Vagina (tissue), 2 donors: ENCODE data around the gene CAPRIN1. TPM values are rescaled to one million over a fixed set of nuclear protein-coding genes. Genes with fewer than 3 reads are reported as not detected.
A peak's percentile ranks its signal among the peaks of the same experiment; 100 is the strongest.

Source experiments
- DNase-seq, 2 donors: peaks; one replicate each; pipeline ENCODE4 v3.0.0-alpha.2; 2017; ENCODE audit errors: extremely low spot score in 2 of 2
- H3K27ac ChIP-seq: fragments of 200-600 bp; sonication (generic); one replicate; pipeline ENCODE4 v1.5.1; 2019
- H3K27me3 ChIP-seq: fragments of 200-600 bp; sonication (generic); one replicate; pipeline ENCODE4 v1.5.1; 2019
- H3K36me3 ChIP-seq, 2 donors: fragments of 200-600 bp; sonication (generic); one replicate each; pipeline ENCODE4 v1.5.1; 2017 to 2019
- H3K4me1 ChIP-seq: fragments of 200-600 bp; sonication (generic); one replicate; pipeline ENCODE4 v1.5.1; 2019
- H3K4me3 ChIP-seq, 2 donors: fragments of 200-600 bp; sonication (generic); 1 replicate in 1 of 2; 2 replicates in 1 of 2; pipeline ENCODE4 v1.5.1; 2016 to 2019
- H3K9me3 ChIP-seq: fragments of 200-600 bp; sonication (generic); one replicate; pipeline ENCODE4 v1.5.1; 2019
- POLR2A ChIP-seq, 2 donors: fragments of 450-650 bp; IDR thresholded peaks; one replicate each; pipeline ENCODE4 v1.6.1; 2017; ENCODE audit warnings: antibody characterized with exemption in 2 of 2, mild to moderate bottlenecking in 2 of 2, moderate library complexity in 2 of 2
- POLR2AphosphoS5 ChIP-seq, 2 donors: sonication (generic); formaldehyde crosslinking; IDR thresholded peaks; one replicate each; pipeline ENCODE4 v1.9.0; 2017; ENCODE audit warnings: antibody characterized with exemption in 2 of 2, mild to moderate bottlenecking in 2 of 2, low read depth in 1 of 2; ENCODE audit not compliant: insufficient read depth in 1 of 2
- intact Hi-C: fragments of 100-400 bp; cut with DNase I; formaldehyde crosslinking; loops from one replicate; pipeline ENCODE4 v1.15.1; 2023
- total RNA-seq: library from RNA; depleted of rRNA; stranded (reverse); fragments of >200 nt; gene quantifications from one replicate; pipeline ENCODE4 v1.2.3, GENCODE V29; 2016
- TF ChIP-seq, protein P1 (sequence below), 3 experiments: fragments of 450-650 bp in 2 of 3; fragments of 200-600 bp in 1 of 3; sonication (generic) in 1 of 3; IDR thresholded peaks; one replicate each; pipeline ENCODE4 v1.5.1; 2017 to 2019; ENCODE audit warnings: antibody characterized with exemption in 3 of 3, mild to moderate bottlenecking in 2 of 3, moderate library complexity in 2 of 3

CAPRIN1 gene, protein sequence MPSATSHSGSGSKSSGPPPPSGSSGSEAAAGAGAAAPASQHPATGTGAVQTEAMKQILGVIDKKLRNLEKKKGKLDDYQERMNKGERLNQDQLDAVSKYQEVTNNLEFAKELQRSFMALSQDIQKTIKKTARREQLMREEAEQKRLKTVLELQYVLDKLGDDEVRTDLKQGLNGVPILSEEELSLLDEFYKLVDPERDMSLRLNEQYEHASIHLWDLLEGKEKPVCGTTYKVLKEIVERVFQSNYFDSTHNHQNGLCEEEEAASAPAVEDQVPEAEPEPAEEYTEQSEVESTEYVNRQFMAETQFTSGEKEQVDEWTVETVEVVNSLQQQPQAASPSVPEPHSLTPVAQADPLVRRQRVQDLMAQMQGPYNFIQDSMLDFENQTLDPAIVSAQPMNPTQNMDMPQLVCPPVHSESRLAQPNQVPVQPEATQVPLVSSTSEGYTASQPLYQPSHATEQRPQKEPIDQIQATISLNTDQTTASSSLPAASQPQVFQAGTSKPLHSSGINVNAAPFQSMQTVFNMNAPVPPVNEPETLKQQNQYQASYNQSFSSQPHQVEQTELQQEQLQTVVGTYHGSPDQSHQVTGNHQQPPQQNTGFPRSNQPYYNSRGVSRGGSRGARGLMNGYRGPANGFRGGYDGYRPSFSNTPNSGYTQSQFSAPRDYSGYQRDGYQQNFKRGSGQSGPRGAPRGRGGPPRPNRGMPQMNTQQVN
- total RNA-seq, result 123 TPM

DNA sequence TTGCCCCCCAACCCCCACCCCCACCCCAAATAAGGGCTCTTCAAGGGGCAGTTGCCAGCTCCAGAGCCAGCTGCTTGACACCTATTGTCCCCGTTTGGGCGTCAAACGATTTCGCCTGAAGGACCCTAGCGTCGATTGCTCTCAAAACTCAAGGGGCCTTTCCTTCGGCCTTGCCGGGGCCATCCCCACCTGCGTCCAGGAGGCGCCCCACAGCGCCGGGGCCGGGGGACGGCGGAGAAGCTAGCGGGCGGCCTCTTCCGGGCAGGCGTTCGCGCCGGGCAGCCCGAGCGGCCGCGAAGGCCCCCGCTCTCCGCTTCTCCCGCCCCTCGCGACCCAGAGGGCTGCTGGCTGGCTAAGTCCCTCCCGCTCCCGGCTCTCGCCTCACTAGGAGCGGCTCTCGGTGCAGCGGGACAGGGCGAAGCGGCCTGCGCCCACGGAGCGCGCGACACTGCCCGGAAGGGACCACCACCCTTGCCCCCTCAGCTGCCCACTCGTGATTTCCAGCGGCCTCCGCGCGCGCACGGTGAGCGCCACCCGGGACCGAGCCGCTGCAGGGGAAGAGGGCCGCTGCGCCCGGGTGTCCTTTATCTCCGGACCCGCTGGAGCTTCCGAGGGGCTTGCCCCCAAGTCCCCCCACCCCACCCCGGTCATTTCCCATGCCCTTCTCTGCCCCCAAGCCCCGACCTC lies at the start of gene CAPRIN1:
CAPRIN1 (plus strand) TSS at position 383 of the 687 bp plus-strand sequence. CDS start 690 bp downstream, outside the sequence.
- intact Hi-C loops, result loop anchor here (5.0 kb wide), 2 partner anchors 56 to 306 kb away; partner anchors contain the start of genes ABTB2 and NAT10
- no peaks in the 10 kb centered on the region for H3K27me3 ChIP-seq
- H3K36me3 ChIP-seq, result no peaks in the 10 kb centered on the region
- peaks cover 41% of the 10 kb centered on the region for H3K4me1 ChIP-seq
- H3K27ac ChIP-seq, result peak within 1 kb of the TSS; percentile 95
- peak within 1 kb of the TSS; percentile 77 to 96 for H3K4me3 ChIP-seq
- DNase-seq, result peak in 1 of 2 donors; percentile 87
- TF ChIP-seq, protein P1, sequence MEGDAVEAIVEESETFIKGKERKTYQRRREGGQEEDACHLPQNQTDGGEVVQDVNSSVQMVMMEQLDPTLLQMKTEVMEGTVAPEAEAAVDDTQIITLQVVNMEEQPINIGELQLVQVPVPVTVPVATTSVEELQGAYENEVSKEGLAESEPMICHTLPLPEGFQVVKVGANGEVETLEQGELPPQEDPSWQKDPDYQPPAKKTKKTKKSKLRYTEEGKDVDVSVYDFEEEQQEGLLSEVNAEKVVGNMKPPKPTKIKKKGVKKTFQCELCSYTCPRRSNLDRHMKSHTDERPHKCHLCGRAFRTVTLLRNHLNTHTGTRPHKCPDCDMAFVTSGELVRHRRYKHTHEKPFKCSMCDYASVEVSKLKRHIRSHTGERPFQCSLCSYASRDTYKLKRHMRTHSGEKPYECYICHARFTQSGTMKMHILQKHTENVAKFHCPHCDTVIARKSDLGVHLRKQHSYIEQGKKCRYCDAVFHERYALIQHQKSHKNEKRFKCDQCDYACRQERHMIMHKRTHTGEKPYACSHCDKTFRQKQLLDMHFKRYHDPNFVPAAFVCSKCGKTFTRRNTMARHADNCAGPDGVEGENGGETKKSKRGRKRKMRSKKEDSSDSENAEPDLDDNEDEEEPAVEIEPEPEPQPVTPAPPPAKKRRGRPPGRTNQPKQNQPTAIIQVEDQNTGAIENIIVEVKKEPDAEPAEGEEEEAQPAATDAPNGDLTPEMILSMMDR (IDR thresholded peaks at IDR 0.05), result no peak
- peak in 1 of 2 donors; percentile 73 for TF ChIP-seq POLR2AphosphoS5 (IDR thresholded peaks at IDR 0.05; ENCODE audit: insufficient read depth in 1 of 2, low read depth in 1 of 2)
- peak in 1 of 2 donors; percentile 71 for TF ChIP-seq POLR2A (IDR thresholded peaks at IDR 0.05)
- no peaks in the 10 kb centered on the region for H3K9me3 ChIP-seq

- Histone ChIP-seq H3K27ac (no peak overlapping the region), H3K9me3 (no peaks in the 10 kb centered on the region), H3K4me1 (no peaks in the 10 kb centered on the region), H3K27me3 (no peaks in the 10 kb centered on the region), H3K4me3 (no peak overlapping the region), H3K36me3 (no peaks in the 10 kb centered on the region)
- peak in 1 of 2 donors; percentile 26 for TF ChIP-seq POLR2AphosphoS5 (IDR thresholded peaks at IDR 0.05; ENCODE audit: insufficient read depth in 1 of 2, low read depth in 1 of 2)
- TF ChIP-seq, protein P1 (IDR thresholded peaks at IDR 0.05), result no peak
- intact Hi-C loops, result no loop called here
- no peak for DNase-seq
Measured at GRCh38 chr11:34002420-34002819, 49.1 kb upstream of the CAPRIN1 start.

GRCh38 chr11:34004236-34004635 lies 47.3 kb upstream of the CAPRIN1 start:
- no peak overlapping the region for H3K4me3 ChIP-seq
- no peak overlapping the region for H3K27ac ChIP-seq
- H3K36me3 ChIP-seq, result no peaks in the 10 kb centered on the region
- no peaks in the 10 kb centered on the region for H3K27me3 ChIP-seq
- no peaks in the 10 kb centered on the region for H3K9me3 ChIP-seq
- H3K4me1 ChIP-seq, result no peaks in the 10 kb centered on the region
- DNase-seq, result no peak
- TF ChIP-seq, protein P1 (IDR thresholded peaks at IDR 0.05), result no peak
- TF ChIP-seq POLR2A (IDR thresholded peaks at IDR 0.05), result no peak
- no peak for TF ChIP-seq POLR2AphosphoS5 (IDR thresholded peaks at IDR 0.05; ENCODE audit: insufficient read depth in 1 of 2, low read depth in 1 of 2)
- intact Hi-C loops, result no loop called here

DNA sequence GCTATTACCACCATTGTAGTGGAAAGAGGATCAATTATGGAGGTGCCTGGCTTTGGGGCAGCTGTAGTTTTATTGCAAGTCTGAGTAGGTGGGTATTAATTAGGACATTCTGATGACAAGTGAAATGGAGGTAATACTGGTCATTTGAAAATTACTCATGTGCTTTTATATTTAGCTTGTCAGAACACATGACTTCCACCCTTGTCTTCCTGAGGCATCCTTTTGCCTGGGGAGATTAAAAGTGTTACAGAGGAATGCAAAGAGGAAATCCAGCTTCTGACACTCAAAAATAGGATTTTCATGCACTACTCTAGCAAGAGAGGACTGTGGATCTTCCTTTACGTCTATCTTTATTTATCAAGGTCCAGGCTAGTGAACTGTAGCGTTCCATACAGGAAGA lies 44.7 kb upstream of the CAPRIN1 start:
- Histone ChIP-seq H3K4me3 (no peak overlapping the region), H3K27ac (no peak overlapping the region), H3K4me1 (no peaks in the 10 kb centered on the region), H3K36me3 (no peaks in the 10 kb centered on the region), H3K27me3 (no peaks in the 10 kb centered on the region), H3K9me3 (no peaks in the 10 kb centered on the region)
- intact Hi-C loops, result no loop called here
- no peak for TF ChIP-seq POLR2AphosphoS5 (IDR thresholded peaks at IDR 0.05; ENCODE audit: insufficient read depth in 1 of 2, low read depth in 1 of 2)
- no peak for TF ChIP-seq POLR2A (IDR thresholded peaks at IDR 0.05)
- TF ChIP-seq, protein P1 (IDR thresholded peaks at IDR 0.05), result no peak
- no peak for DNase-seq
